SK-N-SH treated with all-trans-retinoic acid at 6 μM for 48 hours (cell line): ENCODE measurements around the gene CYSRT1.

Experiments
- CSDC2 ChIP-seq: fragments of 250-450 bp; sonication (Bioruptor Pico); IDR thresholded peaks from 2 replicates; pipeline ENCODE4 v1.5.0; 2020; ENCODE audit warnings: mild to moderate bottlenecking, moderate library complexity
- GLIS3 ChIP-seq: fragments of 250-450 bp; sonication (Bioruptor Pico); IDR thresholded peaks from 2 replicates; pipeline ENCODE4 v1.5.0; 2020; ENCODE audit warnings: mild to moderate bottlenecking, moderate library complexity
- PATZ1 ChIP-seq: fragments of 250-450 bp; sonication (Bioruptor Pico); IDR thresholded peaks from 2 replicates; pipeline ENCODE4 v1.8.0; 2020; ENCODE audit warnings: mild to moderate bottlenecking, moderate library complexity, borderline replicate concordance
- POU6F1 ChIP-seq: fragments of 250-450 bp; sonication (Bioruptor Pico); IDR thresholded peaks from 2 replicates; pipeline ENCODE4 v1.8.0; 2021; ENCODE audit warnings: low read depth, mild to moderate bottlenecking, moderate library complexity, borderline replicate concordance
- RARB ChIP-seq: fragments of 250-450 bp; sonication (Bioruptor Pico); IDR thresholded peaks from 2 replicates; pipeline ENCODE4 v1.8.0; 2021; ENCODE audit warnings: mild to moderate bottlenecking, moderate library complexity
- ZFP3 ChIP-seq: fragments of 250-450 bp; sonication (Bioruptor Pico); IDR thresholded peaks from 2 replicates; pipeline ENCODE4 v1.5.0; 2020; ENCODE audit warnings: mild to moderate bottlenecking, moderate library complexity
- ZFP30 ChIP-seq: fragments of 450-650 bp; formaldehyde crosslinking; IDR thresholded peaks from 2 replicates; pipeline ENCODE4 v1.5.0; 2022; ENCODE audit warnings: mild to moderate bottlenecking, moderate library complexity

- TF ChIP-seq PATZ1: no peak
- no peak for TF ChIP-seq RARB (CRISPR knock-in tag)
- no peak for TF ChIP-seq POU6F1 (CRISPR knock-in tag)
- no peak for TF ChIP-seq ZFP30
- TF ChIP-seq ZFP3 (CRISPR knock-in tag): no peak
- no peak for TF ChIP-seq CSDC2 (CRISPR knock-in tag)
- TF ChIP-seq GLIS3 (CRISPR knock-in tag): no peak
These were observed 32.1 kb upstream of the CYSRT1 start for GRCh38 chr9:137192859-137193258.
